OCI-LY3 (cell line): ENCODE data around the gene EPAS1.

ENCODE experiments used
- H2AFZ ChIP-seq: fragments of 200-600, 300-600 bp; shearing (Covaris generic); 2 replicates; pipeline ENCODE4 v1.6.0; 2014; ENCODE audit warnings: antibody characterized with exemption, low read depth, low read length
- H3K27ac ChIP-seq: fragments of 200-600, 300-600 bp; sonication (generic); 2 replicates; pipeline ENCODE4 v1.5.1; 2014; ENCODE audit warnings: mild to moderate bottlenecking, low read length, moderate library complexity, mixed read lengths
- H3K27me3 ChIP-seq: fragments of 200-600, 300-600 bp; sonication (generic); 2 replicates; pipeline ENCODE4 v1.6.1; 2014; ENCODE audit warnings: low read depth, low read length, mixed read lengths
- H3K36me3 ChIP-seq: fragments of 200-600, 300-600 bp; sonication (generic); replicated peaks from 2 replicates; pipeline ENCODE3; 2014; ENCODE audit warnings: low read depth, low read length, mixed read lengths
- H3K4me1 ChIP-seq: fragments of 300-600, 200-600 bp; sonication (generic); 2 replicates; pipeline ENCODE4 v1.6.1; 2014; ENCODE audit warnings: low read length, mixed read lengths
- H3K4me2 ChIP-seq: fragments of 200-600, 300-600 bp; sonication (generic); 2 replicates; pipeline ENCODE4 v1.6.1; 2014; ENCODE audit warnings: low read length, mixed read lengths
- H3K4me3 ChIP-seq: fragments of 300-600, 200-600 bp; sonication (generic); 2 replicates; pipeline ENCODE4 v1.5.1; 2014; ENCODE audit warnings: antibody characterized with exemption, mild to moderate bottlenecking, low read length, moderate library complexity
- H3K79me2 ChIP-seq: fragments of 300-600, 200-600 bp; shearing (Covaris generic); 2 replicates; pipeline ENCODE4 v1.6.1; 2014; ENCODE audit warnings: mild to moderate bottlenecking, low read length, mixed read lengths
- H3K9ac ChIP-seq: fragments of 300-600, 200-600 bp; shearing (Covaris generic); 2 replicates; pipeline ENCODE4 v1.6.0; 2014; ENCODE audit warnings: mild to moderate bottlenecking, low read length, moderate library complexity
- H3K9me3 ChIP-seq: fragments of 200-600, 300-600 bp; shearing (Covaris generic); 2 replicates; pipeline ENCODE4 v1.6.1; 2014; ENCODE audit warnings: low read length, mixed read lengths; ENCODE audit not compliant: insufficient read depth
- H4K20me1 ChIP-seq: fragments of 200-600, 300-600 bp; sonication (generic); 2 replicates; pipeline ENCODE4 v1.6.1; 2016; ENCODE audit warnings: low read length, mixed read lengths; ENCODE audit not compliant: insufficient read depth
- CTCF ChIP-seq: fragments of 200-600, 300-600 bp; sonication (generic); IDR thresholded peaks from 2 replicates; pipeline ENCODE4 v1.5.1; 2014; ENCODE audit warnings: antibody characterized with exemption, low read length, low read depth
- EZH2phosphoT487 ChIP-seq: fragments of 200-600 bp; shearing (Covaris generic); IDR thresholded peaks from 2 replicates; pipeline ENCODE4 v1.6.1; 2018; ENCODE audit warnings: antibody characterized with exemption, mixed run types, low read depth

Gene EPAS1

GRCh38 chr2:46304635-46305034 lies 7.4 kb downstream of the EPAS1 start:
- Histone ChIP-seq H3K36me3 (no peaks in the 10 kb centered on the region), H3K4me3 (no peak overlapping the region), H3K27me3 (peaks cover 18% of the 10 kb centered on the region), H3K9me3 (no peaks in the 10 kb centered on the region), H3K27ac (no peak overlapping the region), H3K4me1 (no peaks in the 10 kb centered on the region), H3K9ac (no peak overlapping the region), H4K20me1 (no peaks in the 10 kb centered on the region), H3K4me2 (no peak overlapping the region), H2AFZ (no peak overlapping the region), H3K79me2 (no peaks in the 10 kb centered on the region)
- TF ChIP-seq EZH2phosphoT487 = no peak

- H3K27me3 ChIP-seq = peaks cover 18% of the 10 kb centered on the region
- no peak overlapping the region for H3K4me2 ChIP-seq
- H3K79me2 ChIP-seq = no peaks in the 10 kb centered on the region
- H4K20me1 ChIP-seq = no peaks in the 10 kb centered on the region
- H3K4me1 ChIP-seq = no peaks in the 10 kb centered on the region
- no peak overlapping the region for H3K27ac ChIP-seq
- TF ChIP-seq CTCF (no peak), EZH2phosphoT487 (no peak)
- H3K9me3 ChIP-seq = no peaks in the 10 kb centered on the region
- no peak overlapping the region for H2AFZ ChIP-seq
- no peaks in the 10 kb centered on the region for H3K36me3 ChIP-seq
- no peak overlapping the region for H3K4me3 ChIP-seq
- no peak overlapping the region for H3K9ac ChIP-seq
Observed at GRCh38 chr2:46305187-46305586, 8.0 kb downstream of the EPAS1 start.

- TF ChIP-seq CTCF (no peak), EZH2phosphoT487 (no peak)
- Histone ChIP-seq H3K4me2 (no peak overlapping the region), H2AFZ (no peak overlapping the region), H3K4me1 (no peaks in the 10 kb centered on the region), H4K20me1 (no peaks in the 10 kb centered on the region), H3K27ac (no peak overlapping the region), H3K9me3 (no peaks in the 10 kb centered on the region), H3K4me3 (no peak overlapping the region), H3K36me3 (no peaks in the 10 kb centered on the region), H3K27me3 (peaks cover 18% of the 10 kb centered on the region), H3K9ac (no peak overlapping the region), H3K79me2 (no peaks in the 10 kb centered on the region)
Observed at GRCh38 chr2:46305767-46306166, 8.6 kb downstream of the EPAS1 start.

- H4K20me1 ChIP-seq = no peaks in the 10 kb centered on the region
- no peaks in the 10 kb centered on the region for H3K79me2 ChIP-seq
- H3K4me2 ChIP-seq = no peak overlapping the region
- H3K27me3 ChIP-seq = peaks cover 15% of the 10 kb centered on the region
- H3K4me3 ChIP-seq = no peak overlapping the region
- no peak for TF ChIP-seq EZH2phosphoT487
- TF ChIP-seq CTCF = no peak
- H3K36me3 ChIP-seq = no peaks in the 10 kb centered on the region
- no peaks in the 10 kb centered on the region for H3K4me1 ChIP-seq
- H3K27ac ChIP-seq = no peak overlapping the region
- no peak overlapping the region for H3K9ac ChIP-seq
- no peak overlapping the region for H2AFZ ChIP-seq
- no peaks in the 10 kb centered on the region for H3K9me3 ChIP-seq
Observed at GRCh38 chr2:46306330-46306751, 9.1 kb downstream of the EPAS1 start.
